Panc1 (cell line): ENCODE measurements around the gene TTC39B.

ENCODE experiments used
- POLR2AphosphoS5 ChIP-seq: IDR thresholded peaks from 2 replicates; pipeline ENCODE4 v1.6.1; 2012; ENCODE audit warnings: mild to moderate bottlenecking, low read depth, low read length, moderate library complexity
- TF ChIP-seq, protein P1 (sequence below): fragments of 450-650 bp; IDR thresholded peaks from 2 replicates; pipeline ENCODE4 v1.5.1; 2017; ENCODE audit warnings: mild to moderate bottlenecking
- TF ChIP-seq, protein P2 (sequence below), 2 experiments: IDR thresholded peaks; 2 replicates each; pipeline ENCODE4 v1.6.1; 2011 to 2012; ENCODE audit warnings: low read depth in 2 of 2, control low read depth in 1 of 2, low read length in 1 of 2, mild to moderate bottlenecking in 1 of 2, moderate library complexity in 1 of 2; ENCODE audit not compliant: insufficient read depth in 1 of 2

DNA sequence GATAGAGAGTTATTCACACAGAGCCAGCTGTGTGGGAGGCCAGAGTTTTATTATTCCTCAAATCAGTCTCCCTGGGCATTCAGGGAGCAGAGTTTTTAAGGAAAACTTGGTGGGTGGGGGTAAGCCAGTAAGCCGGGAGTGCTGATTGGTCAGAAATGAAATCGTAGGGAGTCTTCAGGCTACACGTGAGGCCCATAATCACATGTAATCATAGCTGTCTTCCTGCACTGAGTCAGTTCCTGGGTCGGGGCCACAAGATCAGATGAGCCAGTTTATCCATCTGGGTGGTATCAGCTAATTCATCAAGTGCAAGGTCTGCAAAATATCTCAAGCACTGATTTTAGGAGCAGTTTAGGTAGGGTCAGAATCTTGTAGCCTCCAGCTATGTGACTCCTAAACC is 10.8 kb upstream of the TTC39B start:
- TF ChIP-seq, protein P1, sequence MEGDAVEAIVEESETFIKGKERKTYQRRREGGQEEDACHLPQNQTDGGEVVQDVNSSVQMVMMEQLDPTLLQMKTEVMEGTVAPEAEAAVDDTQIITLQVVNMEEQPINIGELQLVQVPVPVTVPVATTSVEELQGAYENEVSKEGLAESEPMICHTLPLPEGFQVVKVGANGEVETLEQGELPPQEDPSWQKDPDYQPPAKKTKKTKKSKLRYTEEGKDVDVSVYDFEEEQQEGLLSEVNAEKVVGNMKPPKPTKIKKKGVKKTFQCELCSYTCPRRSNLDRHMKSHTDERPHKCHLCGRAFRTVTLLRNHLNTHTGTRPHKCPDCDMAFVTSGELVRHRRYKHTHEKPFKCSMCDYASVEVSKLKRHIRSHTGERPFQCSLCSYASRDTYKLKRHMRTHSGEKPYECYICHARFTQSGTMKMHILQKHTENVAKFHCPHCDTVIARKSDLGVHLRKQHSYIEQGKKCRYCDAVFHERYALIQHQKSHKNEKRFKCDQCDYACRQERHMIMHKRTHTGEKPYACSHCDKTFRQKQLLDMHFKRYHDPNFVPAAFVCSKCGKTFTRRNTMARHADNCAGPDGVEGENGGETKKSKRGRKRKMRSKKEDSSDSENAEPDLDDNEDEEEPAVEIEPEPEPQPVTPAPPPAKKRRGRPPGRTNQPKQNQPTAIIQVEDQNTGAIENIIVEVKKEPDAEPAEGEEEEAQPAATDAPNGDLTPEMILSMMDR = no peak
- TF ChIP-seq, protein P2, sequence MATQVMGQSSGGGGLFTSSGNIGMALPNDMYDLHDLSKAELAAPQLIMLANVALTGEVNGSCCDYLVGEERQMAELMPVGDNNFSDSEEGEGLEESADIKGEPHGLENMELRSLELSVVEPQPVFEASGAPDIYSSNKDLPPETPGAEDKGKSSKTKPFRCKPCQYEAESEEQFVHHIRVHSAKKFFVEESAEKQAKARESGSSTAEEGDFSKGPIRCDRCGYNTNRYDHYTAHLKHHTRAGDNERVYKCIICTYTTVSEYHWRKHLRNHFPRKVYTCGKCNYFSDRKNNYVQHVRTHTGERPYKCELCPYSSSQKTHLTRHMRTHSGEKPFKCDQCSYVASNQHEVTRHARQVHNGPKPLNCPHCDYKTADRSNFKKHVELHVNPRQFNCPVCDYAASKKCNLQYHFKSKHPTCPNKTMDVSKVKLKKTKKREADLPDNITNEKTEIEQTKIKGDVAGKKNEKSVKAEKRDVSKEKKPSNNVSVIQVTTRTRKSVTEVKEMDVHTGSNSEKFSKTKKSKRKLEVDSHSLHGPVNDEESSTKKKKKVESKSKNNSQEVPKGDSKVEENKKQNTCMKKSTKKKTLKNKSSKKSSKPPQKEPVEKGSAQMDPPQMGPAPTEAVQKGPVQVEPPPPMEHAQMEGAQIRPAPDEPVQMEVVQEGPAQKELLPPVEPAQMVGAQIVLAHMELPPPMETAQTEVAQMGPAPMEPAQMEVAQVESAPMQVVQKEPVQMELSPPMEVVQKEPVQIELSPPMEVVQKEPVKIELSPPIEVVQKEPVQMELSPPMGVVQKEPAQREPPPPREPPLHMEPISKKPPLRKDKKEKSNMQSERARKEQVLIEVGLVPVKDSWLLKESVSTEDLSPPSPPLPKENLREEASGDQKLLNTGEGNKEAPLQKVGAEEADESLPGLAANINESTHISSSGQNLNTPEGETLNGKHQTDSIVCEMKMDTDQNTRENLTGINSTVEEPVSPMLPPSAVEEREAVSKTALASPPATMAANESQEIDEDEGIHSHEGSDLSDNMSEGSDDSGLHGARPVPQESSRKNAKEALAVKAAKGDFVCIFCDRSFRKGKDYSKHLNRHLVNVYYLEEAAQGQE (IDR thresholded peaks at IDR 0.05; ENCODE audit: insufficient read depth in 1 of 2, low read depth in 2 of 2, low read length in 1 of 2) = no peak
- TF ChIP-seq POLR2AphosphoS5 = no peak
